Adipose tissue (tissue), 3 donors: Measurements from ENCODE around the gene ETFA. TPM values are rescaled to one million over a fixed set of nuclear protein-coding genes. Genes with fewer than 3 reads are reported as not detected.
"Not testable (repeated sequence)": the region's sequence is repeated elsewhere in the genome, so short reads cannot be mapped to it uniquely, and the experiment has no call there.

Experiments used
- H3K27ac ChIP-seq: one replicate; pipeline ENCODE4 v1.5.1; 2013; ENCODE audit warnings: low read depth, low read length
- WGBS, 3 donors: extraction: QIAGEN DNeasy Blood & Tissue Kit; methylation state at CpG; one replicate each; pipeline ENCODE4 v1.1.7; 2013; 5-methylcytosine and 5-hydroxymethylcytosine counted together
- polyA plus RNA-seq, 3 donors: library from polyadenylated mRNA; stranded (reverse); fragments of 200-250 nt; gene quantifications; one replicate each; pipeline ENCODE4 v1.2.3, GENCODE V29; 2013
- donor health status: healthy with polysubstance abuse.
- donor health status: Bipolar disorder and iron deficiency.
- donor health status: healthy.

Gene ETFA
- polyA plus RNA-seq, 3 donors = 64.6 to 277 (median 140) TPM

DNA sequence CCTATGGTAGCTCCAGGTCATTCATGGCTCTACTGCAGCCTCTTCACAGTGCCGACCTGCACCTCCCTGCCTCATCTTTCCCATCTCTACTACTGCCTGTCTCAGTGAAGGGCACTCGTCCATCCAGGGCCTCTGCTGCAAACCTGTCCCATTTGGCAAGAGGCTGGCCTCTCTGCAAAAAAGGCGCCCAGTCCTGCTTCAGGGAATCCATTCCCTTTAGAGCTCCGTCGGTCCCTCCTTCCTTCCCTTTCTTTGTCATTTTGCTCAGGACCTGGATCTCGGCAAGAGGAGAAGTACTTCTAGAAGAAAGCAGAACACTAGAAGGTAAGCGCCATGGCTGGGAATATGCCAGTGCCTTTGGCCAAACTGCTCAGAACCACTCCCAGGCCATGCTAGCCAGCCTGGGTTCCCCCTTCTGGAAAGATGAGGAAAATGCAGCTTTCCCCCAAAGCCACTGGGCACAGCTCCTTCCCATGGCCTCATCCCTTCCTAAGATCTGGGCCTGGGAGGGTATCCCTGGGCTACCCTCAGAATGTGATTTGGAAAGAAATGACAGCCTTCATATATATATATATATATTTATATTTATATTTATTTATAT, 18.9 kb upstream of the ETFA start:
- H3K27ac ChIP-seq = no peak overlapping the region
- WGBS, 3 donors = 59 to 65% (median 60%) methylated on average over 7 of the region's 7 CpGs

DNA sequence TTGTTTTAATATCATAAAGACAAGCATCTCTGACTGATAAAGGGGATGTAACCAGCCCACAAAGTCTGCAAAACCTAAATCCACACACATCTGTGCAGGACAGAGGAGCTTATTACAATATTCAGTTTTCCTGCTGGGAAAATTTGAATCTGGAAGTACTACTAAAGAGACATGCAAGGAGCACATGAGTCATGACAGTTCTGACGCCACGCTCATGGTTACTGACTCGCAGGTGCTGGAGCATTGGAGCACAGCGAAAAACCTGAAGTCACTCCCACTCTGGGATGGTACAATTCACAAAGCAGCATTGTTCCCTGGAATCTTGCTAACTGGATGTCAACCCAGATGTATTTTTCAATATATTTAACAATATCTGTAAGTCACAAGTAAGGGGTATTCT, 17.7 kb upstream of the ETFA start:
- no peak overlapping the region for H3K27ac ChIP-seq
- WGBS, 3 donors = 85 to 92% (median 86%) methylated on average over 4 of the region's 4 CpGs

DNA sequence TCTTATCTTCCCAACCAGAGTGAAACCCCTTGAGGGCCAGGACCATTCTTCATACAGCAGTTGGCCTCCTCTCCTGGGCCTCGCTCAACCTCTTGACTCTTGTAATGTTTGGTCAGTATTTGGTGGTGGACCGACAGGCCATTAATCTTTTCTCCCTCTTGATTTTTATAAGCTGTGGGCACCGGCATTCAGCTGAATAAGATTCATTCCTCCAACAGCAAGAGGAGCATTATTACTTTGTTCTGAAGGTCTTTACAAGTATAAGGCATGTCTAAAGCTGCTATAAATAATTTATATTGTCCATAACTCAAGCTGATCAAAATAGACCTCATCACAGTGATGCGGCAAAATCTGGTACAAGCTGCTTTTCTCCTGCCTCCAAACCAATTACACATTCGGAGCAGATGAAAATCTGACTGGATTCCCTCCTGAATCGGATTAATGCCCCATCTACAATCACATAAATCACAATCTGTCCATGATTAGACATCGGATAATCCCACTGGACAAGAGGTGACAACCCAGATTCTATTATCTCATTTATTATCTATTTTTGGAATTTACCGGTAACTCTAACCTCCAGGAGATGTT, 16.9 kb upstream of the ETFA start:
- H3K27ac ChIP-seq = no peak overlapping the region
- 85 to 86% (median 85%) methylated on average over 8 of the region's 8 CpGs for WGBS, 3 donors

DNA sequence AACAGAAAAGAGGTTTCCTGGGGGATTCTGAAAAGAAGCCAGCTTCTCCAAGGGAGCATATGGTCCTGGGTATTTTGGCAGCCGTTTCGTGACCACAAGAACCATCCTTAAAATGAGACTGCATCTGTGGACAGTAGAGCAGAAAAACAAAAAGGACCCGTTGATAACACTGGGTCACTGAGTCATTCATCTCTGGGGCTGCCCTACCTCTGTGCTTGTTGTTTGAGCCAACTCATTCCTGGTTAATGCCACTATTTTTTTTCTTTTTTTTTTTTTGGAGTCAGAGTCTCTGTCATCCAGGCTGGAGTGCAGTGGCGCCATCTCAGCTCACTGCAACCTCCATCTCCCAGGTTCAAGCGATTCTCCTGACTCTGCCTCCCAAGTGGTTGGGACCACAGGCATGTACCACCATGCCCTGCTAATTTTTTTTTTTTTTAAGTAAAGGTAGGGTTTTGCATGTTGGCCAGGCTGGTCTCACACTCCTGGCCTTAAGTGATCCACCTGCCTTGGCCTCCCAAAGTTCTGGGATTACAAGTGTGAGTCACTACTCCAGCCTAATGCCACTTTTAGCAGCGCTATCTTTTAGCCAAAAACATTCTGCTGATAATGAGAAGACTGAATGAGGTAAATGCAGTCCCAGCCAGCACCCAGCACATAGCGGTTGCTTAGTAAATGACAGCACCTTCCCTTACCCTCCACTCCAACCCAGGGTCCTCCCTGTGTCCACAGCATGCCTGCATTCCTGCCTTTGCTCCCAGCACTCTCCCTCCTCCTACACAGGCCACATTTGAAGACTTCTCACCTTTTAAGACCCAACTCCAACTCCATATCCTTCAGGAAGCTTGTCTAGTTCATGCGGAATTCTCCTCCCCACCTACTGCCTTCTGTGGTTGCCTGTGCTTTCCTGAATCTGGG, 16.2 kb upstream of the ETFA start:
- H3K27ac ChIP-seq = no peak overlapping the region
- WGBS, 3 donors = 81 to 84% (median 81%) methylated on average over 8 of the region's 8 CpGs

DNA sequence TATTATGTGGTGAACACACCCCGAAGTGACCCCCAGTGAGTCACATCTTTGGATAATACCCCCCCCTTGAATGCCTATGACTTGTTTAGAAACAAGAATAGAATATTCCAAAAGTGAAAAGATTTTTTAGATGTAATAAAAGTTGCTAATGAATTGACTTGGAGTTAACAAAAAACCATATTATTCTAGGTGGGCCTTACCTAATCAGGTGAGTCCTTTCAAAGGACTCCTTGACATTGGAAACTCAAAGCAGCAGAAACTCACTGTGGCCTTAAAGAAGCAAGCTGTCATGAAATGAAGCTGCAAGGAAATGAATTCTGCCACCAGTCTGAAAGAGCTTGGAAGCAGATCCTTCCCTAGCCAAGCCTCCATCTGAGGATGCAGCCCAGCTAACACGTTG, 14.4 kb upstream of the ETFA start:
- no peak overlapping the region for H3K27ac ChIP-seq
- WGBS, 3 donors = 70 to 77% (median 74%) methylated on average over 2 of the region's 2 CpGs

DNA sequence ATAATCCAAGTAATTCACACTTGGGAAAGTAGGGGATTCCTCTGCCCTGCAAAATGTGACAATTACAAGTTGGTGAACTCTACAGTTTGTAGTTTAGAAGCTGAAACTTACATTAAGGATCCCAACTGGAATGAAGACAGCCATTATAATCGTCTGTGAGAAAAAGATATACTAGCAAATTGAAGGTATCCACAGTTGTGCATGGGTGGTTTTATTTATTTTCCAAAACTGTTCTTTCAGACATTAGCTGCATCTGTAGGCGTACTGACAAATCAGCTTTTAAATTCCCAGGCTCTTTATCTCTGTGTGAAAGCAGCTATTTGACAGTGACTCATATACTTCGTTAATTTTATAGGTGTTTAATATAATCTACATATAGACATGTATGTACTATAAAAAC, 12.8 kb upstream of the ETFA start:
- 60 to 75% (median 67%) methylated on average over 3 of the region's 3 CpGs for WGBS, 3 donors
- no peak overlapping the region for H3K27ac ChIP-seq

DNA sequence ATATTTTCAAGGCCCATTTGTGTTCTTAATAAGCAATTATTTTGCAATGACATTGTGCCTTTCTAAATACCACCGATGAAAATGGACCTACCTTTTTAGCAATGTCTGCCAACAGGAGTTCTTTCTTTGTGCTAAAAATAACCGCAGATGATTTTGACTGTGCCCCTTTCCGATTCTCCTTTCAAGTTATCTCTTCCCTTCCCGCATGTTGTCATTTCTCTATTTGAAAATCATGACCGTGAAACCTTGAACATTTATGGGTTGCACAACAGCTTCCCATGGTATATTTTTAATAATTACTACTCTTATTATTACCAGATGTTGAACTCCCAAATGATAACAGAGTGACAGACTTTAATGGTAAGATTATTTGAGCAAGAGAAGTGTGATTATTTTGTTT, 10.3 kb upstream of the ETFA start:
- WGBS, 3 donors = 34 to 74% (median 72%) methylated on average over 5 of the region's 5 CpGs

DNA sequence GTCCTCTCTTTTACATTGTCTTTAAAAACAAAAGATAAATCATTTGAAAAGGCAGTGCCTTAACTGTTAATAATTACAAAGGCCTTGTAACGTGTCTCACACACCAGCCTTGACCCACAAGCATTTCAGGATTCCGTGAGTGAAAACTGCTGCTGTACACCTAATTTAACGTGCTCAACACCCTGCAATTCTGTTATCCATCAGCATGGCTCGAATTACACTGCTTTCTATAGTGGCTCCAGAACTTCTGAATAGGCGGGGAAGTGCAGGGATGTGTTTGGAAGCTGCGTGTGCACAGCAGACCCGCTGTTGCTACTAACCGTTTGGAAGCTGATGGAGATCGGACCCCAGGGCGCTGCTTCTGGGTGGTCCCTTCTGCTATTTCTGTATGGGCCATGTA, 9.9 kb upstream of the ETFA start:
- WGBS, 3 donors = 64 to 73% (median 67%) methylated on average over 10 of the region's 10 CpGs

More for the DNA sequence above, 10.3 kb upstream of the ETFA start:
- H3K27ac ChIP-seq = no peak overlapping the region

DNA sequence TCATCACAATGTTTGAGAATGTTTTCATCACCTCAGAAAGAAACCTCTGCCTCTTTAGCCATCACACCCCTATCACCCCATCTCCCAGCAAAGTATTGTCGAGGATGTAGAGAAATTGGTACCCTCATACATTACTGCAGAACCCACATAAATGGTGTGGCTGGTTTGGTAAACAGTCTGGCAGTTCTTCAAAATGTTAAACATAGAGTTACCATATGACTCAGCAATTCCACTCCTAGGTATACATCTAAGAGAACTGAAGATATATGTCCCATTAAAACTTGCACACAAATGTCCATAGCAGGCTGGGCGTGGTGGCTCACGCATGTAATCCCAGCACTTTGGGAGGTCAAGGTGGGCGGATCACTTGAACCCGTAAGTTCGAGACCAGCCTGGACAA, 8.7 kb upstream of the ETFA start:
- 88 to 91% (median 89%) methylated on average over 6 of the region's 6 CpGs for WGBS, 3 donors
- no peak overlapping the region for H3K27ac ChIP-seq

More for the DNA sequence above, 9.9 kb upstream of the ETFA start:
- no peak overlapping the region for H3K27ac ChIP-seq

DNA sequence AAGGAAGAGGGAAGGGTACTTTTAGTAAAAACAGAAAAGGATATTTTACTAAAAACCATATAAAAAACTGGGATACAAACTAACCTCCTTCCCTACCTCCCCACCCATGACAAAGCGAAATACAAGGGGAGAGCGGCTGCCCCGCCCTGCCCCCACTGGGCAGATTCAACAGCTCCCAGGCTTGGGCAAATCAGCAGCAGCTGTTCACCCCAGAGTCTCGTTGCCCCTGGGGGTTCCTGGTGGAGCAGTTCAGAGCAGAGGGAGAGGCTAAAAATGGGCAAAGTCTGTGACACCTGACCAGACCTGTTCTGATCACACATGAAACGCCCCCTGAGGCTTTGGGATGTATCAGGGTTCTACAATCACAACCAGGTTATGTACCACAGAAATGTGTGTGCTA, 2.5 kb upstream of the ETFA start:
- WGBS, 3 donors = 69 to 79% (median 78%) methylated on average over 5 of the region's 5 CpGs
- H3K27ac ChIP-seq = no peak overlapping the region

DNA sequence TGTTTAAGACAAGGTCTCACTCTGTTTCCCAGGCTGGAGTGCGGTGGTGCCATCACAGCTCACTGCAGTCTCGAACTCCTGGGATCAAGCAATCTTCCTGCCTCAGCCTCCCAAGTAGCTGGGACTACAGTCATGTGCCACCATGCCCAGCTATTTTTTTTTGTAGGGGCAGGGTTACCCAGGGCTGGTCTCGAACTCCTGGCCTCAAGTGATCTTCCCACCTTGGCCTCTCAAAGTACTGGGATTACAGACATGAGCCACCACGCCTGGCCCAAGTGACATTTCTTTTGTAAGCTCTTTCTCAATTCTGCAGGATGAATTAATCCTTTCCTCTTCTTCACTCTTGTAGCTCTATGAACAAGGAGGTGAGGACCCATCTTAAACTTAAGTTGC, 1.9 kb upstream of the ETFA start:
- WGBS, 3 donors = 91 to 96% (median 91%) methylated on average over 4 of the region's 4 CpGs
- not testable (repeated sequence) for H3K27ac ChIP-seq

DNA sequence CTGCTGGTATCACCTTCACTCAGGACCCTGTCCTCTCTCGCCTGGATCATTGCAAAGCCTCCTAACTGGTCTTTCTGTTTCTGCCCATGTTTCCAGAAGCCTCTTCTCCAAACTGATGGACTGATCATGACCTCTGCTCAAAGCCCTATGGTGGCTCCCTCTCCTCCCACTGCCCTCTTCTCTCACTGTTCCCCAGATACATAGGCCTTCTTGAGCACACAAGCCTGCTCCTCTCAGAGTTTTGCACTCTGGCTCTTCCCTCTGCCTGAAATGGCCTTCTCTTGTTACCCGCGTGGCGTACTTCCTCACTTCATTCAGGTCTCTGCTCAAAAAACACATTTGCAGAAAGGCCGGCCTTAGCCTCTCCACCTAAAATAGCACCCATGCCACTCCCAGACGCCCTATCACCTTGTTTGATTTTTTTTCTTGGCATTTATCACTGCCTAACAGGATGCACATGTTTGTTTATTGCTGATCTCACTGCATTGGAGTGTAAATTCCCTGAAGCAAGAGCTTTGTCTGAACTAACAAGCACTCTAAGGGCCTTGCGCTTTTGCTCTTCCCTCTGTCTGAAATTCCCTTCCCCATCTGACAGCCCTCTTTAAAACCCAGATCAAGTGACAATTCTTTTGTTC, 1.4 kb upstream of the ETFA start:
- H3K27ac ChIP-seq = no peak overlapping the region
- 68 to 81% (median 73%) methylated on average over 7 of the region's 7 CpGs for WGBS, 3 donors

DNA sequence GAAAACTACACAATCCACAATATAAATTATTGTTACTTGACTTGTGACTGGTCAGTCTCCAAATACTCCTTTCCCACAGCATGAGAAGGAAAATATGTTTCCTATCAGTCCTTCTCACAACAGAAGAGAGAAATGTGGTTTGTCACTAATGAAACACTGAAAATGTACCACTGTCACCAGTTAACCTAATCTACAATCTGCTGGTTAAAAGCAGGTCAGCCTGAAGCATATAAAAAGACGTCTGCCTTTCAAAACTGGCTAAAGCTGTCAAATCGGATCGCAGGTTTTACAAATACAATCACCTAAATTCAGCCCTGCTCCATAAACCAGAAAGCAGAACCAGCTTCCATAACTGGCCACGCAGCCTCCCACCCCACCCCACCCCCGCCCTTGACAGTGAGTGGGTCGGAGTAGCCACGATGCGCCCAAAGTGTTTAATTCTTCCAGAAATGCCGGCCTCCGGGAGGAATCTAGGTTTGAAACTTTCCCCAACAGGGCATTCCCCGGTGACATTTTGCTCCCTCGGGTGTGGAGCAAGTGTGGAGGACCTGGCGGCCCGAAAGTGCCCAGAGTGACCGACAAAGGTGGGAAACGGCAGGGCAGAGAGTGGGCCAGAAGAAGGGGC, 682 bp downstream of the ETFA start:
- H3K27ac ChIP-seq = peak overlapping the region; percentile 9
- WGBS, 3 donors = 0 to 2% (median 1%) methylated on average over 16 of the region's 16 CpGs

DNA sequence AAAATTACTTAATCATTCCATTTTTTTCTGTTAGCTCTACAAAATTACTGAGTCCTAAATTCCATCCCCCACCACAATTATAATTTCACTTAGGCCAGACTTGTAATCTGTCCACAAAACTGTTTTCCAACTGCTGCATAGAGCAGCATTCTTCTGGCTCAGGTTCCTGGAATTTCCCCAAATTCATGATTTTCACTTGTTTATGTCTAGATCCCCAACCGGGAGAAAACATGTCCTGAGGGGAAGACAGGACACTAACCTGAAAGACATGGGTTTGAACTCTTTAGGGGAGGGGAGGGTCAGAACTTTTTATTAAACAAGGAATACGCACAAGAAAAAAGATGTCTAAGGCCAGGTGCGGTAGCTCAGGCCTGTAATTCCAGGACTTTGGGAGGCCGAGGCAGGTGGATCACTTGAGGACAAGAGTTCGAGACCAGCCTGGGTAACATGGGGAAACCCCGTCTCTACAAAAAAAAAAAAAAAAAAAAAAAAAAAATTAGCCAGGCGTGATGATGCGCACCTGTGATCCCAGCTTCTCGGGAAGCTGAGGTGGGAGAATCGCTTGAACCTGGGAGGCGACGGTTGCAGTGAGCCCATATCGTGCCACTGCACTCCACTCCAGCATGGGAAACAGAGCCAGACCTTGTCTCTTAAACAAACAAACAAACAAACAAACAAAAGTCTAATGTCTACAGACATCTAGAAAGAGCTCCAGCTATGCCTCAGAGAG, 1.5 kb downstream of the ETFA start:
- WGBS, 3 donors = 72 to 86% (median 85%) methylated on average over 13 of the region's 13 CpGs
- H3K27ac ChIP-seq = no peak overlapping the region

DNA sequence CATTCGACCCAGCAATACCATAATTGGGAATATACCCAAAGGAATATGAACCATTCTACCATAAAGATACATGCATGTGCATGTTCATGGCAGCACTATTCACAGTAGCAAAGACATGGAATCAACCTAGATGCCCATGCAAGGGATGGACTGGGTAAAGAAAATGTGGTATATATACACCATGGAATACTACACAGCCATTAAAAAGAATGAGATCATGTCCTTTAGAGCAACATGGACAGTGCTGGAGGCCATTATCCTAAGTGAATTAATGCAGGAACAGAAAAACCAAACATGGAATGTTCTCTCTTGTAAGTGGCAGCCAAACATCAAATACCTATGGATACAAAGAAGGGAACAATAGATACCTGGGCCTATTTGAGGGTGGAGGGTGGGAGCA, 7.4 kb downstream of the ETFA start:
- no peak overlapping the region for H3K27ac ChIP-seq
- 80 to 98% (median 87%) methylated on average over 1 of the region's 1 CpG for WGBS, 3 donors

DNA sequence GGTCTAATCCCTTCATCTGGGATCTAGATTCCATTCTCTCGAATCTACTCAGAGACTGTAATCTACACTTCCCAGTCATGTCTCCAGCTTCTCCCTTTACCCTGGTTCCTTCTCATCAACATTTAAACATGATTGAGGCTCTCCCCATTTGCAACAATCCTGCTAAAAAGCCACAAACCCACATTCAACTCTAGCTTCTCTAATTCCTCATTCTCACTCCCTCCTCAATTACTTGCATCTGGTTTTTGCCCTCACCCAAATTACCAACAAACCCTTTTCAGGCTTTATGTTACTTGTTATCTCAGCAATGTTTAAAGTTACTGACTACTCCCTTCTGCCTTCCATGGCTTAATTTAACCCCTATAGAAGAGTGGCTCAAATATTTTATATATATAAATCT, 11.5 kb downstream of the ETFA start:
- H3K27ac ChIP-seq = no peak overlapping the region
- WGBS, 3 donors = 55 to 89% (median 72%) methylated on average over 1 of the region's 1 CpG

DNA sequence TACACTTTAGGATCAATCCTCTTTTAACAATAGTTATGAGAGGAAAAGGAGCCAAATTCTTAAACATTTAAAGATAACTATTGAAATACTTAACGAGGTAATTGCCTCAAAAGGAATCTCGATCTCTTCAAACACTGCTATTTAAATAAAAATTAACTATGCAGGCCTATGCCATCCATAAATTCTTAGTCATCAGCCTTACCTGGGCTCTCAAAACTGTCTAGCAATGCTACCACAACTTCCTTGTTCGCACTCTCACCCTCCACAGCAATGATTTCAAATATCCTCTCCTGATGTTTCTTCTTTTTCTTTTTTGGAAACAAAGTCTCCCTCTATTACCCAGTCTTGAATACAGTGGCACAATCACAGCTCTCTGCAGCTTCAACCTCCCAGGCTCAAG, 12.3 kb downstream of the ETFA start:
- WGBS, 3 donors = 64 to 79% (median 71%) methylated on average over 3 of the region's 3 CpGs

DNA sequence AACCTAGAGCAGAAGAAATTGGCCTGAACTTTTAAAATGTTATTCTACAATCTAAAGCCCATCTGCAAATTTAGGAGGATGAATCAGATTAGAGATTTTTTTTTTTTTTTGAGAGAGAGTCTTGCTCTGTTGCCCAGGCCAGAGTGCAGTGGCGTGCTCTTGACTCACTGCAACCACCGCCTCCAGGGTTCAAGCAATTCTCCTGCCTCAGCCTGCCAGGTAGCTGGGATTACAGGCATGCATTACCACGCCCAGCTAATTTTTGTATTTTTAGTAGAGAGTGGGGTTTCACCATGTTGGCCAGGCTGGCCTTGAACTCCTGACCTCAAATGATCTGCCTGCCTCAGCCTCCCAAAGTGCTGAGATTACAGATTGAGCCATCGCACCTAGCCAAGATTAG, 13.3 kb downstream of the ETFA start:
- 96 to 98% (median 97%) methylated on average over 4 of the region's 4 CpGs for WGBS, 3 donors
- not testable (repeated sequence) for H3K27ac ChIP-seq

More for the DNA sequence above, 12.3 kb downstream of the ETFA start:
- no peak overlapping the region for H3K27ac ChIP-seq
